GM23338 (cell line): Measurements from ENCODE around the gene SPX. TPM values are rescaled to one million over a fixed set of nuclear protein-coding genes. Genes with fewer than 3 reads are reported as not detected.

Experiments
- ATAC-seq: fragments of 200-7000 bp; cut with Tn5 transposase; 3 replicates; pipeline ENCODE4 v1.9.1; 2020
- DNase-seq: peaks from one replicate; pipeline ENCODE4 v3.0.0-alpha.2; 2015; ENCODE audit warnings: low spot score
- H2AFZ ChIP-seq: fragments of 200-600 bp; sonication (generic); 2 replicates; pipeline ENCODE4 v1.8.0; 2016; ENCODE audit warnings: antibody characterized with exemption, mild to moderate bottlenecking, moderate library complexity
- H3F3A ChIP-seq: fragments of 200-600 bp; sonication (generic); replicated peaks from 2 replicates; pipeline ENCODE4 v1.8.0; 2017; ENCODE audit warnings: antibody characterized with exemption, mixed run types, low read depth
- H3K27ac ChIP-seq: fragments of 200-600 bp; sonication (generic); 2 replicates; pipeline ENCODE4 v1.6.1; 2016; ENCODE audit warnings: low read depth
- H3K27me3 ChIP-seq: fragments of 200-600 bp; sonication (generic); 2 replicates; pipeline ENCODE4 v1.8.0; 2016; ENCODE audit warnings: mild to moderate bottlenecking, mixed run types, moderate library complexity; ENCODE audit not compliant: insufficient read depth
- H3K36me3 ChIP-seq: fragments of 200-600 bp; sonication (generic); 2 replicates; pipeline ENCODE4 v1.8.0; 2016; ENCODE audit warnings: mild to moderate bottlenecking; ENCODE audit not compliant: insufficient read depth
- H3K4me1 ChIP-seq: fragments of 200-600 bp; sonication (generic); 2 replicates; pipeline ENCODE4 v1.8.0; 2016; ENCODE audit warnings: mild to moderate bottlenecking, moderate library complexity; ENCODE audit not compliant: insufficient read depth
- H3K4me2 ChIP-seq: fragments of 200-600 bp; sonication (generic); 2 replicates; pipeline ENCODE4 v1.7.1; 2017; ENCODE audit warnings: mixed run types
- H3K4me3 ChIP-seq: fragments of 200-600 bp; sonication (generic); 2 replicates; pipeline ENCODE4 v1.6.1; 2016; ENCODE audit warnings: mixed run types
- H3K79me2 ChIP-seq: fragments of 200-600 bp; sonication (generic); replicated peaks from 2 replicates; pipeline ENCODE4 v1.8.0; 2017; ENCODE audit warnings: mild to moderate bottlenecking; ENCODE audit not compliant: insufficient read depth
- H3K9me2 ChIP-seq: fragments of 200-600 bp; sonication (generic); 2 replicates; pipeline ENCODE4 v1.8.0; 2017; ENCODE audit not compliant: insufficient read depth
- H4K20me1 ChIP-seq: fragments of 200-600 bp; sonication (generic); replicated peaks from 2 replicates; pipeline ENCODE4 v1.8.0; 2017; ENCODE audit warnings: mild to moderate bottlenecking; ENCODE audit not compliant: insufficient read depth
- H3K27ac Mint-ChIP-seq: 2 replicates; pipeline ENCODE4 v1.8.0; 2020; ENCODE audit warnings: inconsistent platforms, mild to moderate bottlenecking, moderate library complexity, mixed read lengths
- H3K27me3 Mint-ChIP-seq: 3 replicates; pipeline ENCODE4 v1.8.0; 2022; ENCODE audit warnings: low read depth, mild to moderate bottlenecking, moderate library complexity, mixed read lengths, inconsistent platforms; ENCODE audit not compliant: insufficient read depth, poor library complexity
- H3K36me3 Mint-ChIP-seq: 3 replicates; pipeline ENCODE4 v1.8.0; 2021; ENCODE audit warnings: low read depth, mild to moderate bottlenecking, inconsistent platforms, moderate library complexity, mixed read lengths
- H3K4me1 Mint-ChIP-seq: 3 replicates; pipeline ENCODE4 v1.8.0; 2020; ENCODE audit warnings: mild to moderate bottlenecking, inconsistent platforms, mixed read lengths
- H3K4me3 Mint-ChIP-seq: 3 replicates; pipeline ENCODE4 v1.8.0; 2021; ENCODE audit warnings: moderate library complexity, mild to moderate bottlenecking, inconsistent platforms, mixed read lengths
- H3K9me3 Mint-ChIP-seq: 3 replicates; pipeline ENCODE4 v1.8.0; 2020; ENCODE audit warnings: moderate library complexity, mild to moderate bottlenecking, inconsistent platforms, mixed read lengths
- CREB1 ChIP-seq: fragments of 250-450 bp; sonication (Bioruptor Pico); IDR thresholded peaks from 2 replicates; pipeline ENCODE4 v1.5.0; 2020; ENCODE audit warnings: low read depth, mild to moderate bottlenecking, moderate library complexity
- EZH2 ChIP-seq: fragments of 200-600 bp; sonication (generic); IDR thresholded peaks from one replicate; pipeline ENCODE4 v1.8.0; 2017; ENCODE audit warnings: antibody characterized with exemption, mild to moderate bottlenecking, low read depth; ENCODE audit not compliant: unreplicated experiment
- EZH2phosphoT487 ChIP-seq: fragments of 200-600 bp; sonication (generic); IDR thresholded peaks from one replicate; pipeline ENCODE4 v1.8.1; 2018; ENCODE audit warnings: antibody characterized with exemption; ENCODE audit not compliant: unreplicated experiment
- JUNB ChIP-seq: IDR thresholded peaks from one replicate; pipeline ENCODE4 v1.6.1; 2016; ENCODE audit warnings: antibody characterized with exemption; ENCODE audit not compliant: unreplicated experiment
- NANOG ChIP-seq: IDR thresholded peaks from 2 replicates; pipeline ENCODE4 v1.6.1; 2016; ENCODE audit warnings: antibody characterized with exemption, borderline replicate concordance
- POLR2AphosphoS5 ChIP-seq: IDR thresholded peaks from 2 replicates; pipeline ENCODE4 v1.6.1; 2016; ENCODE audit warnings: antibody characterized with exemption, low read depth
- STAT1 ChIP-seq: IDR thresholded peaks from one replicate; pipeline ENCODE4 v1.6.1; 2016; ENCODE audit warnings: antibody characterized with exemption; ENCODE audit not compliant: unreplicated experiment
- ZNF114 ChIP-seq: fragments of 250-450 bp; sonication (Bioruptor Pico); IDR thresholded peaks from 2 replicates; pipeline ENCODE4 v1.5.0; 2020; ENCODE audit warnings: mild to moderate bottlenecking, moderate library complexity
- ZNF331 ChIP-seq: fragments of 250-450 bp; sonication (Bioruptor Pico); IDR thresholded peaks from 2 replicates; pipeline ENCODE4 v1.5.0; 2020; ENCODE audit warnings: low read depth, mild to moderate bottlenecking, moderate library complexity
- polyA plus RNA-seq: library from polyadenylated mRNA; unstranded; fragments of >200 nt; fragmentation: Nextera tagmentation; extraction: Ambion mirVana; gene quantifications from 2 replicates; pipeline ENCODE4 v1.2.1, GENCODE V29; 2016
- total RNA-seq: library from RNA; depleted of rRNA; stranded (reverse); fragments of >200 nt; shearing (Covaris generic); gene quantifications from 2 replicates; pipeline ENCODE4 v1.2.3, GENCODE V29; 2014
- TF ChIP-seq, protein P1 (sequence below), 2 experiments: fragments of 200-600 bp in 1 of 2; sonication (generic) in 1 of 2; conservative IDR thresholded peaks; 2 replicates each; pipeline versions ENCODE4 v1.5.1 to v1.6.1; 2016 to 2017; ENCODE audit warnings: antibody characterized with exemption in 2 of 2, low read depth in 2 of 2, mild to moderate bottlenecking in 2 of 2, moderate library complexity in 1 of 2
- TF ChIP-seq, protein P2 (sequence below): fragments of 250-450 bp; sonication (Bioruptor Pico); IDR thresholded peaks from 2 replicates; pipeline ENCODE4 v1.5.0; 2020; ENCODE audit warnings: mild to moderate bottlenecking, moderate library complexity
- TF ChIP-seq, protein P3 (sequence below): IDR thresholded peaks from 2 replicates; pipeline ENCODE4 v1.6.1; 2016; ENCODE audit warnings: antibody characterized with exemption
- TF ChIP-seq, protein P4 (sequence below): IDR thresholded peaks from one replicate; pipeline ENCODE4 v1.6.1; 2018; ENCODE audit warnings: antibody characterized with exemption; ENCODE audit not compliant: unreplicated experiment

The SPX gene
- total and polyA plus RNA-seq, 2 experiments from 2014 or later: 1.3 TPM

DNA sequence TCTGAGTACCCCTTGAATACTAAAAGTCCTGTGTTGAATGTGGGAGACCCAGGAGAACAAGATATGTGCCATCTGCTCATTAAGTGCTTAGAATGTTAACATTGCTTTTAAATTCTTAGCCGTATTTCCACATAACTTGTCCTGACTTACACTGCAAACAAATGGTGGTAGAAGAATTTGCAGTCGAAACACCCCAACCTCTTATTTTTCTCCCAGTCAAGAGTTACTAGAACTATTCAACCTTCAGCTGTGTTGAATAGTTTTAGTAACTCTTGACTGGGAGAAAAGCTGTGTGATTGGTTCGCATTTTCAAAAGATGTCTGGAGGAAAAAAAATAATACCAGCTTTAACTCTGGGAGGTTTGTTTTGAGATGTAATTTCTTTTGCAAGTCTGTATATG is 7.6 kb upstream of the SPX start:
- H3K4me3 Mint-ChIP-seq: no peak overlapping the region
- no peaks in the 10 kb centered on the region for H3K9me3 Mint-ChIP-seq
- no peaks in the 10 kb centered on the region for H3K27me3 Mint-ChIP-seq
- H3K36me3 Mint-ChIP-seq: no peaks in the 10 kb centered on the region; the same call in 2 of the 3 replicates
- no peaks in the 10 kb centered on the region for H3F3A ChIP-seq
- TF ChIP-seq JUNB (no peak), POLR2AphosphoS5 (no peak), CREB1 (no peak), STAT1 (no peak), ZNF331 (CRISPR knock-in tag) (no peak), NANOG (no peak), EZH2 (no peak), EZH2phosphoT487 (no peak), ZNF114 (CRISPR knock-in tag) (no peak)
- TF ChIP-seq, protein P1, sequence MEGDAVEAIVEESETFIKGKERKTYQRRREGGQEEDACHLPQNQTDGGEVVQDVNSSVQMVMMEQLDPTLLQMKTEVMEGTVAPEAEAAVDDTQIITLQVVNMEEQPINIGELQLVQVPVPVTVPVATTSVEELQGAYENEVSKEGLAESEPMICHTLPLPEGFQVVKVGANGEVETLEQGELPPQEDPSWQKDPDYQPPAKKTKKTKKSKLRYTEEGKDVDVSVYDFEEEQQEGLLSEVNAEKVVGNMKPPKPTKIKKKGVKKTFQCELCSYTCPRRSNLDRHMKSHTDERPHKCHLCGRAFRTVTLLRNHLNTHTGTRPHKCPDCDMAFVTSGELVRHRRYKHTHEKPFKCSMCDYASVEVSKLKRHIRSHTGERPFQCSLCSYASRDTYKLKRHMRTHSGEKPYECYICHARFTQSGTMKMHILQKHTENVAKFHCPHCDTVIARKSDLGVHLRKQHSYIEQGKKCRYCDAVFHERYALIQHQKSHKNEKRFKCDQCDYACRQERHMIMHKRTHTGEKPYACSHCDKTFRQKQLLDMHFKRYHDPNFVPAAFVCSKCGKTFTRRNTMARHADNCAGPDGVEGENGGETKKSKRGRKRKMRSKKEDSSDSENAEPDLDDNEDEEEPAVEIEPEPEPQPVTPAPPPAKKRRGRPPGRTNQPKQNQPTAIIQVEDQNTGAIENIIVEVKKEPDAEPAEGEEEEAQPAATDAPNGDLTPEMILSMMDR (conservative IDR thresholded peaks at IDR 0.05; ENCODE audit: low read depth in 2 of 2): no peak
- TF ChIP-seq, protein P2, sequence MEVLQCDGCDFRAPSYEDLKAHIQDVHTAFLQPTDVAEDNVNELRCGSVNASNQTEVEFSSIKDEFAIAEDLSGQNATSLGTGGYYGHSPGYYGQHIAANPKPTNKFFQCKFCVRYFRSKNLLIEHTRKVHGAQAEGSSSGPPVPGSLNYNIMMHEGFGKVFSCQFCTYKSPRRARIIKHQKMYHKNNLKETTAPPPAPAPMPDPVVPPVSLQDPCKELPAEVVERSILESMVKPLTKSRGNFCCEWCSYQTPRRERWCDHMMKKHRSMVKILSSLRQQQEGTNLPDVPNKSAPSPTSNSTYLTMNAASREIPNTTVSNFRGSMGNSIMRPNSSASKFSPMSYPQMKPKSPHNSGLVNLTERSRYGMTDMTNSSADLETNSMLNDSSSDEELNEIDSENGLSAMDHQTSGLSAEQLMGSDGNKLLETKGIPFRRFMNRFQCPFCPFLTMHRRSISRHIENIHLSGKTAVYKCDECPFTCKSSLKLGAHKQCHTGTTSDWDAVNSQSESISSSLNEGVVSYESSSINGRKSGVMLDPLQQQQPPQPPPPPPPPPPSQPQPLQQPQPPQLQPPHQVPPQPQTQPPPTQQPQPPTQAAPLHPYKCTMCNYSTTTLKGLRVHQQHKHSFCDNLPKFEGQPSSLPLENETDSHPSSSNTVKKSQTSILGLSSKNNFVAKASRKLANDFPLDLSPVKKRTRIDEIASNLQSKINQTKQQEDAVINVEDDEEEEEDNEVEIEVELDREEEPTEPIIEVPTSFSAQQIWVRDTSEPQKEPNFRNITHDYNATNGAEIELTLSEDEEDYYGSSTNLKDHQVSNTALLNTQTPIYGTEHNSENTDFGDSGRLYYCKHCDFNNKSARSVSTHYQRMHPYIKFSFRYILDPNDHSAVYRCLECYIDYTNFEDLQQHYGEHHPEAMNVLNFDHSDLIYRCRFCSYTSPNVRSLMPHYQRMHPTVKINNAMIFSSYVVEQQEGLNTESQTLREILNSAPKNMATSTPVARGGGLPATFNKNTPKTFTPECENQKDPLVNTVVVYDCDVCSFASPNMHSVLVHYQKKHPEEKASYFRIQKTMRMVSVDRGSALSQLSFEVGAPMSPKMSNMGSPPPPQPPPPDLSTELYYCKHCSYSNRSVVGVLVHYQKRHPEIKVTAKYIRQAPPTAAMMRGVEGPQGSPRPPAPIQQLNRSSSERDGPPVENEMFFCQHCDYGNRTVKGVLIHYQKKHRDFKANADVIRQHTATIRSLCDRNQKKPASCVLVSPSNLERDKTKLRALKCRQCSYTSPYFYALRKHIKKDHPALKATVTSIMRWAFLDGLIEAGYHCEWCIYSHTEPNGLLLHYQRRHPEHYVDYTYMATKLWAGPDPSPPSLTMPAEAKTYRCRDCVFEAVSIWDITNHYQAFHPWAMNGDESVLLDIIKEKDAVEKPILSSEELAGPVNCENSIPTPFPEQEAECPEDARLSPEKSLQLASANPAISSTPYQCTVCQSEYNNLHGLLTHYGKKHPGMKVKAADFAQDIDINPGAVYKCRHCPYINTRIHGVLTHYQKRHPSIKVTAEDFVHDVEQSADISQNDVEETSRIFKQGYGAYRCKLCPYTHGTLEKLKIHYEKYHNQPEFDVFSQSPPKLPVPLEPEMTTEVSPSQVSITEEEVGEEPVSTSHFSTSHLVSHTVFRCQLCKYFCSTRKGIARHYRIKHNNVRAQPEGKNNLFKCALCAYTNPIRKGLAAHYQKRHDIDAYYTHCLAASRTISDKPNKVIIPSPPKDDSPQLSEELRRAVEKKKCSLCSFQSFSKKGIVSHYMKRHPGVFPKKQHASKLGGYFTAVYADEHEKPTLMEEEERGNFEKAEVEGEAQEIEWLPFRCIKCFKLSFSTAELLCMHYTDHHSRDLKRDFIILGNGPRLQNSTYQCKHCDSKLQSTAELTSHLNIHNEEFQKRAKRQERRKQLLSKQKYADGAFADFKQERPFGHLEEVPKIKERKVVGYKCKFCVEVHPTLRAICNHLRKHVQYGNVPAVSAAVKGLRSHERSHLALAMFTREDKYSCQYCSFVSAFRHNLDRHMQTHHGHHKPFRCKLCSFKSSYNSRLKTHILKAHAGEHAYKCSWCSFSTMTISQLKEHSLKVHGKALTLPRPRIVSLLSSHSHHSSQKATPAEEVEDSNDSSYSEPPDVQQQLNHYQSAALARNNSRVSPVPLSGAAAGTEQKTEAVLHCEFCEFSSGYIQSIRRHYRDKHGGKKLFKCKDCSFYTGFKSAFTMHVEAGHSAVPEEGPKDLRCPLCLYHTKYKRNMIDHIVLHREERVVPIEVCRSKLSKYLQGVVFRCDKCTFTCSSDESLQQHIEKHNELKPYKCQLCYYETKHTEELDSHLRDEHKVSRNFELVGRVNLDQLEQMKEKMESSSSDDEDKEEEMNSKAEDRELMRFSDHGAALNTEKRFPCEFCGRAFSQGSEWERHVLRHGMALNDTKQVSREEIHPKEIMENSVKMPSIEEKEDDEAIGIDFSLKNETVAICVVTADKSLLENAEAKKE (CRISPR knock-in tag): no peak
- TF ChIP-seq, protein P3, sequence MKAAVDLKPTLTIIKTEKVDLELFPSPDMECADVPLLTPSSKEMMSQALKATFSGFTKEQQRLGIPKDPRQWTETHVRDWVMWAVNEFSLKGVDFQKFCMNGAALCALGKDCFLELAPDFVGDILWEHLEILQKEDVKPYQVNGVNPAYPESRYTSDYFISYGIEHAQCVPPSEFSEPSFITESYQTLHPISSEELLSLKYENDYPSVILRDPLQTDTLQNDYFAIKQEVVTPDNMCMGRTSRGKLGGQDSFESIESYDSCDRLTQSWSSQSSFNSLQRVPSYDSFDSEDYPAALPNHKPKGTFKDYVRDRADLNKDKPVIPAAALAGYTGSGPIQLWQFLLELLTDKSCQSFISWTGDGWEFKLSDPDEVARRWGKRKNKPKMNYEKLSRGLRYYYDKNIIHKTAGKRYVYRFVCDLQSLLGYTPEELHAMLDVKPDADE: no peak
- TF ChIP-seq, protein P4, sequence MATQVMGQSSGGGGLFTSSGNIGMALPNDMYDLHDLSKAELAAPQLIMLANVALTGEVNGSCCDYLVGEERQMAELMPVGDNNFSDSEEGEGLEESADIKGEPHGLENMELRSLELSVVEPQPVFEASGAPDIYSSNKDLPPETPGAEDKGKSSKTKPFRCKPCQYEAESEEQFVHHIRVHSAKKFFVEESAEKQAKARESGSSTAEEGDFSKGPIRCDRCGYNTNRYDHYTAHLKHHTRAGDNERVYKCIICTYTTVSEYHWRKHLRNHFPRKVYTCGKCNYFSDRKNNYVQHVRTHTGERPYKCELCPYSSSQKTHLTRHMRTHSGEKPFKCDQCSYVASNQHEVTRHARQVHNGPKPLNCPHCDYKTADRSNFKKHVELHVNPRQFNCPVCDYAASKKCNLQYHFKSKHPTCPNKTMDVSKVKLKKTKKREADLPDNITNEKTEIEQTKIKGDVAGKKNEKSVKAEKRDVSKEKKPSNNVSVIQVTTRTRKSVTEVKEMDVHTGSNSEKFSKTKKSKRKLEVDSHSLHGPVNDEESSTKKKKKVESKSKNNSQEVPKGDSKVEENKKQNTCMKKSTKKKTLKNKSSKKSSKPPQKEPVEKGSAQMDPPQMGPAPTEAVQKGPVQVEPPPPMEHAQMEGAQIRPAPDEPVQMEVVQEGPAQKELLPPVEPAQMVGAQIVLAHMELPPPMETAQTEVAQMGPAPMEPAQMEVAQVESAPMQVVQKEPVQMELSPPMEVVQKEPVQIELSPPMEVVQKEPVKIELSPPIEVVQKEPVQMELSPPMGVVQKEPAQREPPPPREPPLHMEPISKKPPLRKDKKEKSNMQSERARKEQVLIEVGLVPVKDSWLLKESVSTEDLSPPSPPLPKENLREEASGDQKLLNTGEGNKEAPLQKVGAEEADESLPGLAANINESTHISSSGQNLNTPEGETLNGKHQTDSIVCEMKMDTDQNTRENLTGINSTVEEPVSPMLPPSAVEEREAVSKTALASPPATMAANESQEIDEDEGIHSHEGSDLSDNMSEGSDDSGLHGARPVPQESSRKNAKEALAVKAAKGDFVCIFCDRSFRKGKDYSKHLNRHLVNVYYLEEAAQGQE: no peak
- no peak overlapping the region for H2AFZ ChIP-seq
- H3K4me1 ChIP-seq: no peaks in the 10 kb centered on the region
- H3K4me3 ChIP-seq: no peak overlapping the region
- H3K4me1 Mint-ChIP-seq: no peaks in the 10 kb centered on the region
- ATAC-seq (no peak), DNase-seq (no peak)
- H3K79me2 ChIP-seq: no peaks in the 10 kb centered on the region
- no peak overlapping the region for H3K4me2 ChIP-seq
- no peak overlapping the region for H3K27ac Mint-ChIP-seq
- no peak overlapping the region for H3K27ac ChIP-seq
- H3K36me3 ChIP-seq: 0 out of 2 replicates have a peak, but pooled peaks cover 11% of the 10 kb centered on the region
- no peaks in the 10 kb centered on the region for H3K9me2 ChIP-seq
- no peaks in the 10 kb centered on the region for H4K20me1 ChIP-seq
- no peaks in the 10 kb centered on the region for H3K27me3 ChIP-seq
